Measurements from ENCODE around the gene GTPBP1. TPM values are rescaled to one million over a fixed set of nuclear protein-coding genes. Genes with fewer than 3 reads are reported as not detected.

GTPBP1 gene
- polyA plus RNA-seq, 4 donors, result 41.4 to 48.3 (median 42.6) TPM

GRCh38 chr22:38700789-38701628 lies 4.7 kb upstream of the GTPBP1 start, which contains the start of gene JOSD1:
Gene JOSD1 (minus strand): TSS chr22:38700943. CDS start chr22:38699987, 956 bp downstream.
- peak; percentile 84 to 92 (median 88) for DNase-seq (ENCODE audit: low read depth in 4 of 4, low spot score in 3 of 4)

- DNase-seq (ENCODE audit: low read depth in 4 of 4, low spot score in 3 of 4), result no peak
Measured at GRCh38 chr22:38704654-38705234, 1.0 kb upstream of the GTPBP1 start.

GRCh38 chr22:38706101-38706900 lies 557 bp downstream of the GTPBP1 start:
- DNase-seq (ENCODE audit: low read depth in 4 of 4, low spot score in 3 of 4), result no peak

- DNase-seq (ENCODE audit: low read depth in 4 of 4, low spot score in 3 of 4), result no peak
Measured at GRCh38 chr22:38706901-38707195, 1.1 kb downstream of the GTPBP1 start.

- no peak for DNase-seq (ENCODE audit: low read depth in 4 of 4, low spot score in 3 of 4)
Measured at GRCh38 chr22:38707346-38707745, 1.6 kb downstream of the GTPBP1 start.

- DNase-seq (ENCODE audit: low read depth in 4 of 4, low spot score in 3 of 4), result no peak
Measured at GRCh38 chr22:38707984-38708383, 2.2 kb downstream of the GTPBP1 start.

GRCh38 chr22:38709306-38709705 lies 3.6 kb downstream of the GTPBP1 start:
- no peak for DNase-seq (ENCODE audit: low read depth in 4 of 4, low spot score in 3 of 4)

- no peak for DNase-seq (ENCODE audit: low read depth in 4 of 4, low spot score in 3 of 4)
Measured at GRCh38 chr22:38710351-38710750, 4.6 kb downstream of the GTPBP1 start.

- DNase-seq (ENCODE audit: low read depth in 4 of 4, low spot score in 3 of 4), result no peak
Measured at GRCh38 chr22:38710866-38711265, 5.1 kb downstream of the GTPBP1 start.

- DNase-seq (ENCODE audit: low read depth in 4 of 4, low spot score in 3 of 4), result no peak
Measured at GRCh38 chr22:38712486-38713207, 6.9 kb downstream of the GTPBP1 start.

GRCh38 chr22:38713921-38714320 lies 8.2 kb downstream of the GTPBP1 start:
- DNase-seq (ENCODE audit: low read depth in 4 of 4, low spot score in 3 of 4), result no peak

- no peak for DNase-seq (ENCODE audit: low read depth in 4 of 4, low spot score in 3 of 4)
Measured at GRCh38 chr22:38715176-38715764, 9.5 kb downstream of the GTPBP1 start.

GRCh38 chr22:38715852-38716251 lies 10.1 kb downstream of the GTPBP1 start:
- no peak for DNase-seq (ENCODE audit: low read depth in 4 of 4, low spot score in 3 of 4)

- DNase-seq (ENCODE audit: low read depth in 4 of 4, low spot score in 3 of 4), result no peak
Measured at GRCh38 chr22:38716271-38716670, 10.5 kb downstream of the GTPBP1 start.

- DNase-seq (ENCODE audit: low read depth in 4 of 4, low spot score in 3 of 4), result no peak
Measured at GRCh38 chr22:38716826-38717225, 11.1 kb downstream of the GTPBP1 start.

- DNase-seq (ENCODE audit: low read depth in 4 of 4, low spot score in 3 of 4), result no peak
Measured at GRCh38 chr22:38717244-38717643, 11.5 kb downstream of the GTPBP1 start.

- DNase-seq (ENCODE audit: low read depth in 4 of 4, low spot score in 3 of 4), result no peak
Measured at GRCh38 chr22:38718414-38718813, 12.7 kb downstream of the GTPBP1 start.

GRCh38 chr22:38719196-38719595 lies 13.5 kb downstream of the GTPBP1 start:
- DNase-seq (ENCODE audit: low read depth in 4 of 4, low spot score in 3 of 4), result no peak

GRCh38 chr22:38720350-38720749 lies 14.6 kb downstream of the GTPBP1 start:
- DNase-seq (ENCODE audit: low read depth in 4 of 4, low spot score in 3 of 4), result no peak

- DNase-seq (ENCODE audit: low read depth in 4 of 4, low spot score in 3 of 4), result no peak
Measured at GRCh38 chr22:38721551-38721950, 15.8 kb downstream of the GTPBP1 start.
